PFSK-1 (cell line): ENCODE data around the gene OVCA2.

Experiments
- POLR2AphosphoS5 ChIP-seq: IDR thresholded peaks from 2 replicates; pipeline ENCODE4 v1.6.1; 2012; ENCODE audit warnings: low read depth, mild to moderate bottlenecking, control low read depth, low read length, moderate library complexity
- SIN3A ChIP-seq: IDR thresholded peaks from 2 replicates; pipeline ENCODE4 v1.6.1; 2012; ENCODE audit warnings: mild to moderate bottlenecking, low read length, moderate library complexity, borderline replicate concordance; ENCODE audit not compliant: insufficient read depth
- TAF1 ChIP-seq: IDR thresholded peaks from 2 replicates; pipeline ENCODE4 v1.6.1; 2012; ENCODE audit warnings: low read length, control low read depth, borderline replicate concordance; ENCODE audit not compliant: insufficient read depth
- TF ChIP-seq, protein P1 (sequence below), 2 experiments: IDR thresholded peaks; 2 replicates each; pipeline versions ENCODE4 v1.6.1 to v1.8.0; 2011 to 2012; ENCODE audit warnings: low read depth in 2 of 2, low read length in 2 of 2, control low read depth in 1 of 2, inconsistent platforms in 1 of 2, mild to moderate bottlenecking in 1 of 2, moderate library complexity in 1 of 2; ENCODE audit not compliant: insufficient read depth in 1 of 2

DNA sequence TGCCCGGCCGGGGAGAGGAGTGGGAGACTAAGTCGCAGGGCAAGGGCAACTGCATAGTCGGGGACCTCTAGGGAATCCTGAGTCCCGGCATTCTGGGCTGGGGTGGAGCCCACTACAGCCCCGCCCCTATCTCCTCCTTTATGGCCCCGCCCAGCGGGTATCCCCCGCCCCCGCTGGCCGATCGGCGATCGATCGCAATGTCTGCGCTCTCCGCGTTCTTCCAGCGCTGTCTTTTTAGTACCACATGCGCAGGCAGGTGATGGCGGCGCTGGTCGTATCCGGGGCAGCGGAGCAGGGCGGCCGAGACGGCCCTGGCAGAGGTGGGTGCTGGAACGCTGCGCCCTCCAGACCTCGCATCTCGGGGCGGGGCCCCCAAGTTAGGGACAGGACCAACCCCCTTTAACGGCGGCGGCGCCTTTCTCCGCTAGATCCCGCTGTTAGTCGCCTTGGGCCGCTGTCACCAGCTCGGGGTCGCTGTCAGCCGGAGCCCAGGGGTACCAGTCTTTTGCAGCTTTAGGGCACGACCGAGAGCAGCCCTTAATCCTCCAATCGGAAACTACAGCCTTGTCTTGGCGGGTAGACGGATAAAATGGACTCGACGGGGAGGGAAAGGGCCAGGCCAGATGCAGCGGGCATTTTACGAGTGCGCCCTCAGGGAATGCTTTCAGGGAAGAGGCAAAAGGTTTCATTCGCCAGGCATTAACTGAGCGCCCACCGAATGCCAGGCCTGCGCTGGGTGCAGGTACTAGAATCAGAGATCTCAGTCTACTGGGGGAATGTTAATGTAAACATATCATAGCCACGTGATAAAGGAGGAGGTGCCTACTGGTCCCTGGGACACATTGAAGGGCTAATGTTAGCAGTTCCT is 11.7 kb upstream of the OVCA2 start, which contains the start of gene DPH1:
- TF ChIP-seq POLR2AphosphoS5, result peak; percentile 47; the same call in 1 of the 2 replicates
- TF ChIP-seq TAF1, result 0 out of 2 replicates have a peak, but pooled peaks have one; percentile 54
- TF ChIP-seq SIN3A, result peak; percentile 99
- TF ChIP-seq, protein P1, sequence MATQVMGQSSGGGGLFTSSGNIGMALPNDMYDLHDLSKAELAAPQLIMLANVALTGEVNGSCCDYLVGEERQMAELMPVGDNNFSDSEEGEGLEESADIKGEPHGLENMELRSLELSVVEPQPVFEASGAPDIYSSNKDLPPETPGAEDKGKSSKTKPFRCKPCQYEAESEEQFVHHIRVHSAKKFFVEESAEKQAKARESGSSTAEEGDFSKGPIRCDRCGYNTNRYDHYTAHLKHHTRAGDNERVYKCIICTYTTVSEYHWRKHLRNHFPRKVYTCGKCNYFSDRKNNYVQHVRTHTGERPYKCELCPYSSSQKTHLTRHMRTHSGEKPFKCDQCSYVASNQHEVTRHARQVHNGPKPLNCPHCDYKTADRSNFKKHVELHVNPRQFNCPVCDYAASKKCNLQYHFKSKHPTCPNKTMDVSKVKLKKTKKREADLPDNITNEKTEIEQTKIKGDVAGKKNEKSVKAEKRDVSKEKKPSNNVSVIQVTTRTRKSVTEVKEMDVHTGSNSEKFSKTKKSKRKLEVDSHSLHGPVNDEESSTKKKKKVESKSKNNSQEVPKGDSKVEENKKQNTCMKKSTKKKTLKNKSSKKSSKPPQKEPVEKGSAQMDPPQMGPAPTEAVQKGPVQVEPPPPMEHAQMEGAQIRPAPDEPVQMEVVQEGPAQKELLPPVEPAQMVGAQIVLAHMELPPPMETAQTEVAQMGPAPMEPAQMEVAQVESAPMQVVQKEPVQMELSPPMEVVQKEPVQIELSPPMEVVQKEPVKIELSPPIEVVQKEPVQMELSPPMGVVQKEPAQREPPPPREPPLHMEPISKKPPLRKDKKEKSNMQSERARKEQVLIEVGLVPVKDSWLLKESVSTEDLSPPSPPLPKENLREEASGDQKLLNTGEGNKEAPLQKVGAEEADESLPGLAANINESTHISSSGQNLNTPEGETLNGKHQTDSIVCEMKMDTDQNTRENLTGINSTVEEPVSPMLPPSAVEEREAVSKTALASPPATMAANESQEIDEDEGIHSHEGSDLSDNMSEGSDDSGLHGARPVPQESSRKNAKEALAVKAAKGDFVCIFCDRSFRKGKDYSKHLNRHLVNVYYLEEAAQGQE (IDR thresholded peaks at IDR 0.05; ENCODE audit: insufficient read depth in 1 of 2, low read depth in 2 of 2, low read length in 2 of 2), result no peak
